ENCODE data around the gene TESK1.

- no peak for TF ChIP-seq SUZ12 (IDR thresholded peaks at IDR 0.05; ENCODE audit: extremely low read depth, insufficient read depth, insufficient read length)
- TF ChIP-seq YY1 (IDR thresholded peaks at IDR 0.05; ENCODE audit: insufficient read depth, insufficient read length): no peak
- no peak for TF ChIP-seq ZNF274 (IDR thresholded peaks at IDR 0.05; ENCODE audit: low read depth, low read length)
Measured at GRCh38 chr9:35603506-35603985, 1.5 kb upstream of the TESK1 start.
